Measurements from ENCODE around the gene TEX11.

- TF ChIP-seq POLR2A (IDR thresholded peaks at IDR 0.05) (no peak), CTCF (IDR thresholded peaks at IDR 0.05) (no peak), POLR2AphosphoS5 (IDR thresholded peaks at IDR 0.05) (no peak)
Observed at GRCh38 chrX:70554948-70555347, 353.6 kb downstream of the TEX11 start.

Measured in suprapubic skin (tissue), 4 donors.